Measurements from ENCODE around the gene KCNQ2. TPM values are rescaled to one million over a fixed set of nuclear protein-coding genes. Genes with fewer than 3 reads are reported as not detected.

KCNQ2 gene
- total RNA-seq (2022; extraction: Qiagen RNA extraction; ENCODE audit: low read depth), result 0.50 to 0.68 TPM (median 0.60 TPM) in 5 replicates

DNA sequence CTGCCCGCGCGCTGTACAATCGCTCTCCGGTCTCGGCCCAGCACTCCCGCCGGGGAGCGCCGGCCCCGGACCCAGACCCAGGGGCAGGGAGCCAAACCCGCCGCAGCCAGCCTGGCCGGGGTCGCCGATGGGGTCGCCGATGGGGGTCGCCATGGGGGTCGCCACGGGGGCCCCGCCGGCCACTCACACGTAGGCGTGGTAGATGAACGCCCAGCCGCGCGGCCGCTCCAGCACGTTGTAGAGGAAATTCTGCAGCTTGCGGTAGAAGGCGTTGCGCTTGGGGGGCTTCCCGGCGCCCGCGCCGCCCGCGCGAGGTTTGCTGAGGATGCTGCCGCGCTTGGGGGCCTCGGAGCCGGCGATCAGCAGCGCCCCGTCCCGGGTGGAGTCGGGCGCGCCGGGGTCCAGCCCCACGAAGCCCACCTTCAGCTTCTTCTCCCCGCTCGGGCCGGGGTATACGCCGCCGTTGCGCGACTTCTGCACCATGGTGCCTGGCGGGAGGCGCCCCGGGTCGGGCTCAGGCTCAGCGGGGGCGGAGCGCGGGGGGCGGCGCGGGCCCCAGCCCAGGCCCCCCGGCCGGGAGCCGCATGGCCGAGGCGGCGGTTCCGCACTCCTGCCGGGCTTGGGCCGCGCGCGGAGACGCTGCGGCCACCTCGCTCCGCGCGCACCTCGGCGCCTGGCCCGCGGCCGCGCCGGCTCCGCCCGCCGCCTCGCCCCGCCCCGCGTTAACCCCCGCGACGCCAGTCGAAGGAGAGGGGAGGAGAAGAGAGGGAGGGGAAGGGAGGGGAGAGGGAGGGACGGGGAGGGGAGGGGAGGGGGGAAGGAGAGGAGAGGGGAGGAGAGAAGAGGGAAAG is at the start of gene KCNQ2:
TSS of gene KCNQ2 (minus strand) at position 675 of the 851 bp plus-strand sequence. CDS start at position 483, 192 bp downstream.

DNA sequence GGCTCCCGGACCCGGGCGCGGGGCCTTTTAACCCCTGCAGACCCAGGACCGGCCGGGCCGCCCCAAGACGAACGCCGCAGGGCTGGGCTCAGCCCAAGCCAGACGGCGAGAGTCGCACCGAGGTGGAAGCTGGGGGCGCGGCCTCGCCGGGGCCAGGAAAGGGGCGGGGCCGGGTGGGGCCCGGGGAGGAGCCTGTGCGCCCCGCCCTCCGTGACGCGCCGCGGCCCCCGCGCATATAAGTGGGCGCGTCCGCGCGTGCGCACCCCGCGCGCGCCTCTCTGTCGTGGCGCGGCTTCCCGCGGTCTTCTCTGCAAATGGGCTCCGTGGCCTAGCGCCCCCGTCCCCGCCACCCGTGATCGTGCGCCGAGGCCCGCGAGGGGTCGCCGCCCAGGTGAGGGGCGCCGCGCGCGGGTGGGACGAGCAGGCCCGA is 48.1 kb upstream of the KCNQ2 start, which contains the start of gene PPDPF:
TSS of gene PPDPF (plus strand) at position 262 of the 430 bp plus-strand sequence. CDS start 544 bp downstream, outside the sequence.

GRCh38 chr20:63498960-63499337 is 26.5 kb upstream of the KCNQ2 start, which contains the start of gene EEF1A2:
Gene EEF1A2 (minus strand): TSS chr20:63499083. CDS start chr20:63497763, 1,320 bp downstream.

GRCh38 chr20:63360850-63361518 is 111.5 kb downstream of the KCNQ2 start, which contains the start of gene CHRNA4:
Gene CHRNA4 (minus strand): TSS chr20:63361349. CDS start chr20:63361165, 184 bp downstream.

Other genes with a start within 250 kb of the KCNQ2 start
- gene BIRC7, start 236.8 kb downstream of the KCNQ2 start, total RNA-seq (2022; extraction: Qiagen RNA extraction; ENCODE audit: low read depth), result 1.9 to 4.4 TPM (median 3.2 TPM) in 5 replicates
- gene NKAIN4, start 218.2 kb downstream of the KCNQ2 start, total RNA-seq (2022; extraction: Qiagen RNA extraction; ENCODE audit: low read depth), result 6.3 to 10.3 TPM (median 6.7 TPM) in 5 replicates
- 69.7 to 103 TPM (median 80.9 TPM) in 5 replicates for gene ARFGAP1, start 199.8 kb downstream of the KCNQ2 start, total RNA-seq (2022; extraction: Qiagen RNA extraction; ENCODE audit: low read depth)
- 0.73 to 1.4 TPM (median 1.1 TPM) in 5 replicates for gene COL20A1, start 179.5 kb downstream of the KCNQ2 start, total RNA-seq (2022; extraction: Qiagen RNA extraction; ENCODE audit: low read depth)
- 0.16 to 0.29 TPM (median 0.20 TPM) in 5 replicates for gene CHRNA4, start 111.3 kb downstream of the KCNQ2 start, total RNA-seq (2022; extraction: Qiagen RNA extraction; ENCODE audit: low read depth)
- gene EEF1A2, start 26.4 kb upstream of the KCNQ2 start, total RNA-seq (2022; extraction: Qiagen RNA extraction; ENCODE audit: low read depth), result 136 to 164 TPM (median 141 TPM) in 5 replicates
- gene PPDPF, start 48.1 kb upstream of the KCNQ2 start, total RNA-seq (2022; extraction: Qiagen RNA extraction; ENCODE audit: low read depth), result 277 to 347 TPM (median 317 TPM) in 5 replicates
- gene PTK6, start 64.7 kb upstream of the KCNQ2 start, total RNA-seq (2022; extraction: Qiagen RNA extraction; ENCODE audit: low read depth), result 2.2 to 3.0 TPM (median 2.4 TPM) in 5 replicates
- gene SRMS, start 75.1 kb upstream of the KCNQ2 start, total RNA-seq (2022; extraction: Qiagen RNA extraction; ENCODE audit: low read depth), result not detected in 5 replicates
- gene FNDC11, start 81.5 kb upstream of the KCNQ2 start, total RNA-seq (2022; extraction: Qiagen RNA extraction; ENCODE audit: low read depth), result 0.09 to 0.30 TPM (median 0.24 TPM) in 4 of 5 replicates, not detected in the other
- 7.7 to 10.0 TPM (median 9.7 TPM) in 5 replicates for gene HELZ2, start 101.6 kb upstream of the KCNQ2 start, total RNA-seq (2022; extraction: Qiagen RNA extraction; ENCODE audit: low read depth)
- gene GMEB2, start 154.4 kb upstream of the KCNQ2 start, total RNA-seq (2022; extraction: Qiagen RNA extraction; ENCODE audit: low read depth), result 8.8 to 11.9 TPM (median 11.0 TPM) in 5 replicates
- gene STMN3, start 180.8 kb upstream of the KCNQ2 start, total RNA-seq (2022; extraction: Qiagen RNA extraction; ENCODE audit: low read depth), result 7.4 to 10.9 TPM (median 9.6 TPM) in 5 replicates
- gene RTEL1, start 185.7 kb upstream of the KCNQ2 start, total RNA-seq (2022; extraction: Qiagen RNA extraction; ENCODE audit: low read depth), result 6.4 to 8.4 TPM (median 6.8 TPM) in 5 replicates
- 0.47 to 1.2 TPM (median 0.85 TPM) in 5 replicates for gene TNFRSF6B, start 224.0 kb upstream of the KCNQ2 start, total RNA-seq (2022; extraction: Qiagen RNA extraction; ENCODE audit: low read depth)
- gene ARFRP1, start 235.3 kb upstream of the KCNQ2 start, total RNA-seq (2022; extraction: Qiagen RNA extraction; ENCODE audit: low read depth), result 26.9 to 38.3 TPM (median 34.2 TPM) in 5 replicates
- 22.0 to 29.9 TPM (median 26.8 TPM) in 5 replicates for gene ZGPAT, start 235.4 kb upstream of the KCNQ2 start, total RNA-seq (2022; extraction: Qiagen RNA extraction; ENCODE audit: low read depth)